ENCODE data around the gene ATP11A. TPM values are rescaled to one million over a fixed set of nuclear protein-coding genes. Genes with fewer than 3 reads are reported as not detected.

ATP11A gene
- total and polyA plus RNA-seq, 2 donors (not counting 3 experiments of a cell fraction or from before 2014, with no cell fraction given): 16.5 to 88.1 TPM

DNA sequence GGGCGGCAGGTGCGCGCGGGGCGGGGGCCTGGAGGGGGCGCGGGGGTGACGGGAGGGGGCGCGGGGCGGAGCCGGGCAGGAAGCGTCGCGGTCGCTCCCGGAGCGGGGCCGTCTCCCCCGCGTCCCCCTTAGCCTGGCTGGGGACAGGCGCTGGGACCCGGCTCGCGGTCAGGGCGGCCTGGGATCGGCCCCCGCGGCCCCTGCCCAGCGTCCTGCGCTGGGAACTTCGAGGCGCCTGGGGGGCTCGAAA lies 204.5 kb downstream of the ATP11A start:
- TF ChIP-seq JUN (IDR thresholded peaks at IDR 0.05; ENCODE audit: borderline replicate concordance, insufficient read depth, insufficient read length, low read depth) (no peak), GATA2 (IDR thresholded peaks at IDR 0.05; ENCODE audit: insufficient read depth, insufficient read length, low read depth, low read length) (no peak), MYC (IDR thresholded peaks at IDR 0.05; ENCODE audit: low read depth, low read length) (no peak), POLR2AphosphoS5 (IDR thresholded peaks at IDR 0.05; ENCODE audit: insufficient read depth, low read depth, low read length) (no peak)
- TF ChIP-seq, protein P1, sequence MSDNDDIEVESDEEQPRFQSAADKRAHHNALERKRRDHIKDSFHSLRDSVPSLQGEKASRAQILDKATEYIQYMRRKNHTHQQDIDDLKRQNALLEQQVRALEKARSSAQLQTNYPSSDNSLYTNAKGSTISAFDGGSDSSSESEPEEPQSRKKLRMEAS (IDR thresholded peaks at IDR 0.05; ENCODE audit: insufficient read depth, insufficient read length): no peak
- TF ChIP-seq, protein P2, sequence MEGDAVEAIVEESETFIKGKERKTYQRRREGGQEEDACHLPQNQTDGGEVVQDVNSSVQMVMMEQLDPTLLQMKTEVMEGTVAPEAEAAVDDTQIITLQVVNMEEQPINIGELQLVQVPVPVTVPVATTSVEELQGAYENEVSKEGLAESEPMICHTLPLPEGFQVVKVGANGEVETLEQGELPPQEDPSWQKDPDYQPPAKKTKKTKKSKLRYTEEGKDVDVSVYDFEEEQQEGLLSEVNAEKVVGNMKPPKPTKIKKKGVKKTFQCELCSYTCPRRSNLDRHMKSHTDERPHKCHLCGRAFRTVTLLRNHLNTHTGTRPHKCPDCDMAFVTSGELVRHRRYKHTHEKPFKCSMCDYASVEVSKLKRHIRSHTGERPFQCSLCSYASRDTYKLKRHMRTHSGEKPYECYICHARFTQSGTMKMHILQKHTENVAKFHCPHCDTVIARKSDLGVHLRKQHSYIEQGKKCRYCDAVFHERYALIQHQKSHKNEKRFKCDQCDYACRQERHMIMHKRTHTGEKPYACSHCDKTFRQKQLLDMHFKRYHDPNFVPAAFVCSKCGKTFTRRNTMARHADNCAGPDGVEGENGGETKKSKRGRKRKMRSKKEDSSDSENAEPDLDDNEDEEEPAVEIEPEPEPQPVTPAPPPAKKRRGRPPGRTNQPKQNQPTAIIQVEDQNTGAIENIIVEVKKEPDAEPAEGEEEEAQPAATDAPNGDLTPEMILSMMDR (IDR thresholded peaks at IDR 0.05; ENCODE audit: extremely low read depth in 1 of 2, insufficient read depth in 1 of 2, low read depth in 1 of 2, low read length in 2 of 2): no peak
- Histone ChIP-seq H3K4me1 (ENCODE audit: control insufficient read depth, extremely low read depth, insufficient read depth, low read length) (peaks cover 3% of the 10 kb centered on the region), H3K27ac (ENCODE audit: insufficient read depth, low read depth, low read length) (no peak overlapping the region), H3K27me3 (ENCODE audit: control insufficient read depth in 2 of 2, insufficient read depth in 2 of 2, low read length in 2 of 2) (peaks cover 12 to 18% of the 10 kb centered on the region in 2 experiments), H3K9me1 (replicated peaks; ENCODE audit: control insufficient read depth, extremely low read depth, insufficient read depth, low read length) (no peaks in the 10 kb centered on the region), H3K36me3 (ENCODE audit: control insufficient read depth in 2 of 2, extremely low read depth in 1 of 2, insufficient read depth in 2 of 2, low read length in 2 of 2) (no peaks in the 10 kb centered on the region), H4K20me1 (replicated peaks; ENCODE audit: control insufficient read depth, extremely low read depth, insufficient read depth, low read length) (no peaks in the 10 kb centered on the region), H3K4me2 (ENCODE audit: insufficient read depth, low read length) (no peak overlapping the region), H3K4me3 (replicated peaks in 1 of 3; ENCODE audit: insufficient read depth in 1 of 3, low read depth in 1 of 3, low read length in 3 of 3) (peak overlapping the region in 1 of 3 experiments; percentile 27), H3K79me2 (ENCODE audit: control insufficient read depth, insufficient read depth, low read length) (no peaks in the 10 kb centered on the region), H3K9ac (replicated peaks; ENCODE audit: extremely low read depth, insufficient read depth, low read length) (no peak overlapping the region), H2AFZ (ENCODE audit: low read depth, low read length) (no peak overlapping the region), H3K9me3 (replicated peaks; ENCODE audit: control insufficient read depth, insufficient read depth, low read length) (no peaks in the 10 kb centered on the region)
- FAIRE-seq: no peak
- BruUV-seq (replicated peaks): no TSS peak
- ChIA-PET POLR2A (no interaction called here), CTCF (interaction anchor here (0.6 kb wide), 1 partner anchor 1189 kb away, joined by 3 read pairs; no protein-coding TSS in a partner anchor)
- DNase-seq (ENCODE audit: low read depth, low spot score): no peak
- dilution Hi-C loops (cut with MboI; ENCODE audit: extremely low pct_ligation_motif_present, low sequenced_read_pairs): no loop called here
- intact Hi-C loops (cut with micrococcal nuclease): no loop called here

Data from endothelial cell of umbilical vein (primary cell).